ENCODE measurements around the gene MAGI2. TPM values are rescaled to one million over a fixed set of nuclear protein-coding genes. Genes with fewer than 3 reads are reported as not detected.
"Not testable (repeated sequence)": the region's sequence is repeated elsewhere in the genome, so short reads cannot be mapped to it uniquely, and the experiment has no call there.

The MAGI2 gene
- polyA plus RNA-seq, 3 donors from 2014 or later = not detected

GRCh38 chr7:77999168-77999567 is 1454.3 kb downstream of the MAGI2 start:
- not testable (repeated sequence) for H3K4me1 Mint-ChIP-seq; H3K9me3 Mint-ChIP-seq; H3K27ac Mint-ChIP-seq; H3K4me3 Mint-ChIP-seq; H3K27me3 Mint-ChIP-seq (ENCODE audit: low read depth in 3 of 3); DNase-seq; H3K36me3 Mint-ChIP-seq

GRCh38 chr7:77995717-77996116 is 1457.8 kb downstream of the MAGI2 start:
- no peak for DNase-seq
- no peak overlapping the region for H3K4me3 Mint-ChIP-seq
- no peaks in the 10 kb centered on the region for H3K9me3 Mint-ChIP-seq
- H3K4me1 Mint-ChIP-seq = no peaks in the 10 kb centered on the region
- H3K27me3 Mint-ChIP-seq (ENCODE audit: low read depth in 3 of 3) = peaks cover 2 to 6% (median 3%) of the 10 kb centered on the region in 3 donors
- H3K36me3 Mint-ChIP-seq = no peaks in the 10 kb centered on the region
- no peak overlapping the region for H3K27ac Mint-ChIP-seq

DNA sequence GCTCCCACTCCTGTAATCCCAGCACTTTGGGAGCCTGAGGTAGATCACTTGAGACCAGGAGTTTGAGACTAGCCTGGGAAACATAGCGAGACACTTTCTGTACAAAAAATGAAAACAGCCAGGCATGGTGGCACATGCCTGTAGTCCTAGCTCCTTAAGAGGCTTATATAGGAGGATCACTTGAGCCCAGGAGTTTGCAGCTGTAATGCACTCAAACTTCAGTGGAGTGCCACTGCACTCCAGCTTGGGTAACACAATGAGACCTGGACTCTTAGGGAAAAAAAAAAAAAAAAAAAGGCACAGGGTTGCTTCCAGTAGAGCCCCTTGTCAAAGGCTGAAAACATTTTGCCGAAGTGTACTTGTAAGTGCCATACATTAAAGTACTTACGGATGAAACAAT is 1459.6 kb downstream of the MAGI2 start:
- Mint-ChIP-seq H3K9me3 (no peaks in the 10 kb centered on the region), H3K4me1 (no peaks in the 10 kb centered on the region), H3K36me3 (no peaks in the 10 kb centered on the region), H3K4me3 (no peak overlapping the region), H3K27me3 (ENCODE audit: low read depth in 3 of 3) (peaks cover 2 to 9% (median 3%) of the 10 kb centered on the region in 3 donors), H3K27ac (no peak overlapping the region)
- no peak for DNase-seq

GRCh38 chr7:77991656-77992055 is 1461.8 kb downstream of the MAGI2 start:
- peak overlapping the region in 1 of 6 donors; percentile 35 for H3K27ac Mint-ChIP-seq
- H3K4me3 Mint-ChIP-seq = no peak overlapping the region
- peaks cover 2 to 9% (median 2%) of the 10 kb centered on the region in 3 donors for H3K27me3 Mint-ChIP-seq (ENCODE audit: low read depth in 3 of 3)
- H3K36me3 Mint-ChIP-seq = no peaks in the 10 kb centered on the region
- no peaks in the 10 kb centered on the region for H3K9me3 Mint-ChIP-seq
- no peaks in the 10 kb centered on the region for H3K4me1 Mint-ChIP-seq
- no peak for DNase-seq

DNA sequence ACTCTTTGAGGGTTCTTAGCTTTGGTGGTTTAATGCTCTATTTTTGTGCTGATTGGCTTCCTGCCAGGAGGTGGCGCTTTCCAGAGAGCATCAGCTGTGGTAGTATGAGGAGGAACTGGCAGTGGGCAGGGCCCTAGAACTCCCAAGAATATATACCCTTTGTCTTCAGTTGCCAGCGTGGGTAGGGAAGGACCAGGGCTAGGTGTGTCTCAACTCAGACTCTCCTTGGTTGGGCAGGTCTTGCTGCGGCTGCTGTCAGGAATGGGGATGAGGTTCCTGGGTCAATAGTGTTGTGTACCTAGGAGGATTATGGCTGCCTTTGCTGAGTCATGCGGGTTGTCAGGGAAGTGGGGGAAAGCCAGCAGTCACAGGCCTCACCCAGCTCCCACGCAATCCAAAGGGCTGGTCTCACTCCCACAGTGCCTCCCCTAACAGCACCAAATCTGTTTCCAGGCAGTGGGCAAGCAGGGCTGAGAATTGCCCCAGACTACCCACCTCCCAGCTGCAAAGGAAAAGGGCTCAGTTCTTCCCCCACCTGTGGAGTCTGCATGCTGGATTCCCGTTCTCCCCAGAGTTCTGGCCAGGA is 1463.4 kb downstream of the MAGI2 start:
- H3K27me3 Mint-ChIP-seq (ENCODE audit: low read depth in 3 of 3) = peaks cover 2 to 9% (median 2%) of the 10 kb centered on the region in 3 donors
- no peak overlapping the region for H3K4me3 Mint-ChIP-seq
- no peak for DNase-seq
- H3K27ac Mint-ChIP-seq = no peak overlapping the region
- H3K9me3 Mint-ChIP-seq = no peaks in the 10 kb centered on the region
- no peaks in the 10 kb centered on the region for H3K36me3 Mint-ChIP-seq
- no peaks in the 10 kb centered on the region for H3K4me1 Mint-ChIP-seq

DNA sequence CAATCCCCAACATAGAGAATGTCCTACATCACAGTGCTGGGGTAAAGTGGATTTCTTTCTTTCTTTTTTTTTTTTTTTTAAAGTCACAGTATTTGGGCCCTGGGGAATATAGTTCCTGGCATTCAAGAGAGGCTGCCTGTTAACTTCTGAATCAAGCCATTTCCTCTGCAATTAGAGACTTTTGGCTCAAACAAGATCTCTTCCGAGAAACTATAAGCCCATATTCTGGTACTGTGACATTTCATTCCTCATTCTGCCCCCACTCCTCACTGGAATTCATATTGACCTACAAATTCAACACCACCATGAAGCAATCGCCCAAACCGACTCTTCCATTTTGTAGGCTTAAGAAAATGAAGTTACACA is 1467.5 kb downstream of the MAGI2 start:
- Mint-ChIP-seq H3K27me3 (ENCODE audit: low read depth in 3 of 3) (peaks cover 0 to 7% (median 0%) of the 10 kb centered on the region in 3 donors), H3K36me3 (no peaks in the 10 kb centered on the region), H3K4me1 (no peaks in the 10 kb centered on the region), H3K9me3 (no peaks in the 10 kb centered on the region), H3K4me3 (no peak overlapping the region), H3K27ac (no peak overlapping the region)
- no peak for DNase-seq

DNA sequence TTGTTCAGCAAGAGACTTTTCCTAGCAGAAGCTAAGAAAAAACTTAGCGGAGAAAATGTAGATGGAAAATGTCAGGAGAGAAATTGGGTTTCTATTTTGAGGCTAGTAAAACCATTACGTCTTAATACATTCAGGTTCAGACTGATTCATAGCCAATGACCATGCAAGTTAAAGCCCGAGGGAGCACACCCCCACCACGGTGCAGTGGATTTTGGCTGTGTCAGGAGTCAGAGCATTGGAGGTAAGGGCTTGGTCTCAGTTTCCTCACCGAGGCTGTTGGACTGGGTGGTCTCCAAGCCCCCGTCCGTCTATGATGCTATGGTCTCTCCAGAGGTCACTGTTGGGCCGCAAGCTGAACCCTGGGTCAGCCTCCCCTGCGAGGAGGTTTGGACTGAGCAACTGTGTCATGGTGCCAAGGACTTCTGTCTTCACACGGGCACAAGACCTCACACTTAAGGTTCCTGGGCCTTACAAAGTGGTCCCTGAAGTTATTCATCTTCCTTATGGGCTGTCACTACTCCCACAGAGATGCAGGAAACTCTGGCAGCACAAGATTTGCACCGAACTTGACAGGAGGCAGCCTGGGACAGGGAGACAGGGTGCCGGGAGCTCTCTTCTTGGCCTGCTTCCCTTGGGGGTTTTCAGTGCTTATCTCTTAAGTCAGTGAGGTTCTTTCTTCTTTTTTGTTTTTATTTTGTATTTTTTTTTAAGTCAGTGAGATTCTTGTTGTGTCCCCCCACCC is 1468.1 kb downstream of the MAGI2 start:
- H3K27ac Mint-ChIP-seq = no peak overlapping the region
- DNase-seq = no peak
- no peaks in the 10 kb centered on the region for H3K36me3 Mint-ChIP-seq
- H3K4me3 Mint-ChIP-seq = no peak overlapping the region
- H3K9me3 Mint-ChIP-seq = no peaks in the 10 kb centered on the region
- no peaks in the 10 kb centered on the region for H3K4me1 Mint-ChIP-seq
- H3K27me3 Mint-ChIP-seq (ENCODE audit: low read depth in 3 of 3) = peaks cover under 1 to 9% (median 1%) of the 10 kb centered on the region in 3 donors

- no peak overlapping the region for H3K4me3 Mint-ChIP-seq
- H3K9me3 Mint-ChIP-seq = no peaks in the 10 kb centered on the region
- peaks cover 0 to 7% (median 0%) of the 10 kb centered on the region in 3 donors for H3K36me3 Mint-ChIP-seq
- H3K27me3 Mint-ChIP-seq (ENCODE audit: low read depth in 3 of 3) = peaks cover 1 to 11% (median 2%) of the 10 kb centered on the region in 3 donors
- H3K4me1 Mint-ChIP-seq = no peaks in the 10 kb centered on the region
- H3K27ac Mint-ChIP-seq = no peak overlapping the region
- DNase-seq = no peak
Observed at GRCh38 chr7:77983973-77984372, 1469.5 kb downstream of the MAGI2 start.

- DNase-seq = no peak
- no peak overlapping the region for H3K4me3 Mint-ChIP-seq
- H3K36me3 Mint-ChIP-seq = peaks cover 0 to 7% (median 0%) of the 10 kb centered on the region in 3 donors
- H3K4me1 Mint-ChIP-seq = no peaks in the 10 kb centered on the region
- H3K27ac Mint-ChIP-seq = no peak overlapping the region
- no peaks in the 10 kb centered on the region for H3K9me3 Mint-ChIP-seq
- H3K27me3 Mint-ChIP-seq (ENCODE audit: low read depth in 3 of 3) = peaks cover 1 to 11% (median 2%) of the 10 kb centered on the region in 3 donors
Observed at GRCh38 chr7:77982926-77983550, 1470.4 kb downstream of the MAGI2 start.

DNA sequence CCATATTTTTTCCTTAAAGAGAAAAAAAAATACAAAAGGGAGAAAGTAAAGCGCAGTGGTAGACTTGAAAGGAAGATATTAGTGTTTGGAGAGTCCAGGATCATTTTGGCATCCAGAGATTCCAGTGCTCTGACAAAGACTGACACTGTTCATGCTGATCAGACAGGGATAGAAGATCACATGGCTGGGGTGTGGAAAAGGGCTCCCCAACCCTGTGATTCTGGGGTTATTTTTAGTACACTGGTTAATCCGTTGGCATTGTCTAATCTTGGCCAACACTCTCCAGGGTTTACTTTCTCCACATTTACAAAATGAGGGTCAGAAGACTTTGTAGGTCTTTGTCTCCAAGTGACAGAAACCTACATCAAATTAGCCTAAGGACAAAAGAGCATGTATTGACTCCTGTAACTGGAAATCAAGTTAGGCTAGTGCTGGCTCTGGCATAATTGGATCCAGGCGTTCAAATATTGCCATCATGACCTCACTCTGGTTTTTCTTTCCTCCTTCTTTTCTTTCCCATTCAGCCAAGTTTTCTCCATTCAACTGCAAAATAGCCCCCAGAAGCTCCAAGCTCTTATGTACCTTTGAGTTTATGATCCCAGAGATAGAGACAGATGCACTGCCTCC is 1473.3 kb downstream of the MAGI2 start:
- H3K9me3 Mint-ChIP-seq = peaks cover 0 to 2% (median 0%) of the 10 kb centered on the region in 6 donors
- no peak overlapping the region for H3K27ac Mint-ChIP-seq
- no peak overlapping the region for H3K4me3 Mint-ChIP-seq
- DNase-seq = no peak
- peaks cover 0 to 7% (median 0%) of the 10 kb centered on the region in 3 donors for H3K36me3 Mint-ChIP-seq
- peaks cover 1 to 11% (median 2%) of the 10 kb centered on the region in 3 donors for H3K27me3 Mint-ChIP-seq (ENCODE audit: low read depth in 3 of 3)
- H3K4me1 Mint-ChIP-seq = no peaks in the 10 kb centered on the region

DNA sequence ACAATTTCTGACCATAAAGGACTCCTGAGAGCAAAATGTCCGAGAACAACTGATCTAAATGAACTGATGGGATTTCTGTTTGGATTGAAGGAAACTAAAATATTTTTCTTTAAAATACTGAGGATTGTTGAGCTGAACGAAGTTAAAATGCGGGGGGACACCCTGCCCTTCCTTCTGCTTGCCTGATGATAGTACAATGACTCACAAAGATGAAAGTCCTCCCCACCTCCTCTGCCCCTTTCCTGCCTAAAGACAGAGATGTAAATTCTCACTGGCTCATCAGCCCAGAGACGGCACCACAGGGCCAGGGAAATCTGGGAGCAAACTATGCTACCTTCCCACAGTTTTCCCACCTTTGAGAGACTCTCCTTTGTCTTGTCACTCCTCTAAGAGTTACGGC is 1474.2 kb downstream of the MAGI2 start:
- Mint-ChIP-seq H3K4me3 (no peak overlapping the region), H3K27me3 (ENCODE audit: low read depth in 3 of 3) (peaks cover 1 to 11% (median 3%) of the 10 kb centered on the region in 3 donors), H3K36me3 (peaks cover 0 to 7% (median 0%) of the 10 kb centered on the region in 3 donors), H3K4me1 (no peaks in the 10 kb centered on the region), H3K9me3 (peaks cover 0 to 2% (median 0%) of the 10 kb centered on the region in 6 donors), H3K27ac (no peak overlapping the region)
- DNase-seq = no peak

GRCh38 chr7:77975672-77976480 is 1477.6 kb downstream of the MAGI2 start:
- H3K27ac Mint-ChIP-seq = no peak overlapping the region
- H3K36me3 Mint-ChIP-seq = peaks cover 0 to 7% (median 0%) of the 10 kb centered on the region in 3 donors
- DNase-seq = no peak
- peaks cover 0 to 2% (median 0%) of the 10 kb centered on the region in 6 donors for H3K9me3 Mint-ChIP-seq
- no peaks in the 10 kb centered on the region for H3K4me1 Mint-ChIP-seq
- peaks cover 1 to 7% (median 3%) of the 10 kb centered on the region in 3 donors for H3K27me3 Mint-ChIP-seq (ENCODE audit: low read depth in 3 of 3)
- no peak overlapping the region for H3K4me3 Mint-ChIP-seq

DNA sequence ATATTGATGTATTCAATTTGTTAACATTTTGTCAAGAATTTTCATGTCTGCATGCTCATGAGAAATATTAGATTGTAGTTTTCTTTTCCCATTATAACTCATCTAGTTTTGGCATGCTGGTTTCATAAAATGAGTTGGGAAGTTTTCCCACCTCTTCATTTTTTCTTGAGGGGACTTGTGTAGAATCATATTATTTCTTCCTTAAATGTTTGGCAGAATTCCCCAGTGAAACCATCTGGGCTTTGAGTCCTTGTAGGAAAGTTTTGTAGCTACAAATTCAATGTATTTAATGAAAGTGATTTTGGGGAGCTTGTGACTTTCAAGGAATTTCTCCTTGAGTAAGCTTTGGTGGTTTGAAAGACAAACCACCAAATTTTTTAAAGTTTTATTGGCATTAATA is 1481.7 kb downstream of the MAGI2 start:
- H3K27ac Mint-ChIP-seq = no peak overlapping the region
- H3K4me3 Mint-ChIP-seq = no peak overlapping the region
- peaks cover 0 to 2% (median 0%) of the 10 kb centered on the region in 6 donors for H3K9me3 Mint-ChIP-seq
- no peaks in the 10 kb centered on the region for H3K4me1 Mint-ChIP-seq
- H3K27me3 Mint-ChIP-seq (ENCODE audit: low read depth in 3 of 3) = peaks cover 0 to 4% (median 0%) of the 10 kb centered on the region in 3 donors
- peaks cover 0 to 12% (median 5%) of the 10 kb centered on the region in 3 donors for H3K36me3 Mint-ChIP-seq
- no peak for DNase-seq

All from immature natural killer cell (primary cell).